K562 (cell line): ENCODE data around the gene CD164. TPM values are rescaled to one million over a fixed set of nuclear protein-coding genes. Genes with fewer than 3 reads are reported as not detected.

Source experiments
- ATAC-seq: fragments of 200-7000 bp; cut with Tn5 transposase; 3 replicates; pipeline ENCODE4 v1.9.1; 2020; ENCODE audit warnings: moderate library complexity
- BruUV-seq: library from RNA; stranded (reverse); fragments of 400-500 nt; replicated peaks from 2 replicates; lab custom pipeline; 2021; lab: Mats Ljungman, UMichigan
- CTCF ChIA-PET: fragments of 300-600 bp; formaldehyde crosslinking; extraction: SDS; loops from one replicate; lab custom pipeline; 2021; ENCODE audit warnings: low intra/inter-chr PET ratio; lab: Yijun Ruan, JAX
- POLR2A ChIA-PET: fragments of 300-600, 350-650 bp; sonication (Branson Sonifier 250); formaldehyde crosslinking; extraction: SDS; loops from one replicate; lab custom pipeline; 2021; ENCODE audit warnings: antibody characterized with exemption, inconsistent platforms; lab: Yijun Ruan, JAX
- DNase-seq, 4 experiments: peaks; one replicate each; pipeline versions ENCODE4 v3.0.0 to v3.0.0-alpha.2; 2011 to 2018; ENCODE audit warnings: low spot score in 3 of 4, mixed read lengths in 3 of 4; ENCODE audit errors: extremely low read depth in 1 of 4
- FAIRE-seq: peaks from 2 replicates; lab custom pipeline; 2011; peaks lifted over from hg19 to GRCh38; lab: Jason Lieb, UNC
- H2AFZ ChIP-seq: 2 replicates; pipeline ENCODE4 v1.6.0; 2011; ENCODE audit warnings: low read depth, low read length, control low read depth, inconsistent platforms
- H3K27ac ChIP-seq: fragments of 200-600 bp; 3 replicates; pipeline ENCODE4 v1.8.0; 2011; ENCODE audit warnings: low read depth, mild to moderate bottlenecking, control low read depth, inconsistent platforms, low read length, moderate library complexity, mixed read lengths; ENCODE audit errors: extremely low read depth
- H3K27me3 ChIP-seq, 2 experiments: fragments of 300-600 bp in 1 of 2; 2 replicates in 1 of 2; 3 replicates in 1 of 2; pipeline versions ENCODE4 v1.6.0 to v1.8.0; 2011; ENCODE audit warnings: inconsistent platforms in 2 of 2, low read length in 2 of 2, mild to moderate bottlenecking in 1 of 2, mixed read lengths in 1 of 2, moderate library complexity in 1 of 2; ENCODE audit not compliant: control insufficient read depth in 2 of 2, insufficient read depth in 2 of 2
- H3K36me3 ChIP-seq: fragments of 300-600 bp; 3 replicates; pipeline ENCODE4 v1.8.0; 2011; ENCODE audit warnings: mild to moderate bottlenecking, low read length, inconsistent platforms; ENCODE audit not compliant: control insufficient read depth, insufficient read depth
- H3K4me1 ChIP-seq, 2 experiments: fragments of 200-600 bp in 1 of 2; replicated peaks in 1 of 2; 2 replicates in 1 of 2; 3 replicates in 1 of 2; pipeline versions ENCODE4 v1.5.1 to v1.8.0; 2011; ENCODE audit warnings: inconsistent platforms in 2 of 2, low read length in 2 of 2, mild to moderate bottlenecking in 1 of 2, mixed read lengths in 1 of 2, moderate library complexity in 1 of 2; ENCODE audit not compliant: control insufficient read depth in 2 of 2, insufficient read depth in 2 of 2
- H3K4me2 ChIP-seq: 2 replicates; pipeline ENCODE4 v1.6.1; 2011; ENCODE audit warnings: low read length, control low read depth, inconsistent platforms, mixed read lengths; ENCODE audit not compliant: insufficient read depth
- H3K4me3 ChIP-seq: fragments of 200-600 bp; sonication (generic), shearing (Covaris generic); 2 replicates; pipeline ENCODE4 v1.5.1; 2016; ENCODE audit warnings: control low read depth, inconsistent platforms
- H3K79me2 ChIP-seq: fragments of 200-600 bp; 3 replicates; pipeline ENCODE4 v1.8.0; 2011; ENCODE audit warnings: low read length, inconsistent platforms; ENCODE audit not compliant: control insufficient read depth, insufficient read depth
- H3K9ac ChIP-seq, 2 experiments: 2 replicates each; pipeline versions ENCODE4 v1.6.0 to v1.6.1; 2011; ENCODE audit warnings: low read depth in 2 of 2, low read length in 2 of 2, control low read depth in 1 of 2, inconsistent platforms in 1 of 2, mild to moderate bottlenecking in 1 of 2, mixed read lengths in 1 of 2; ENCODE audit not compliant: insufficient read depth in 1 of 2
- H3K9me1 ChIP-seq: one replicate; pipeline ENCODE4 v1.6.0; 2011; ENCODE audit warnings: inconsistent platforms, mild to moderate bottlenecking, low read length, moderate library complexity; ENCODE audit not compliant: control insufficient read depth, insufficient read depth
- H3K9me3 ChIP-seq: replicated peaks from 2 replicates; pipeline ENCODE4 v1.5.1; 2011; ENCODE audit warnings: low read depth, low read length, inconsistent platforms; ENCODE audit not compliant: control insufficient read depth, insufficient read depth
- H4K20me1 ChIP-seq: replicated peaks from 2 replicates; pipeline ENCODE4 v1.6.1; 2011; ENCODE audit warnings: low read length, inconsistent platforms, mixed read lengths; ENCODE audit not compliant: control insufficient read depth, insufficient read depth
- BHLHE40 ChIP-seq: IDR thresholded peaks from 2 replicates; pipeline ENCODE4 v1.6.1; 2011; ENCODE audit warnings: low read length, improper control_type of control experiment
- HDAC2 ChIP-seq: fragments of 450-650 bp; IDR thresholded peaks from 2 replicates; pipeline ENCODE4 v1.6.1; 2016; ENCODE audit warnings: mild to moderate bottlenecking
- MCM2 ChIP-seq: fragments of 450-650 bp; IDR thresholded peaks from 2 replicates; pipeline ENCODE4 v1.6.1; 2017; ENCODE audit warnings: low read depth, mild to moderate bottlenecking
- NFATC3 ChIP-seq: fragments of 450-650 bp; IDR thresholded peaks from 2 replicates; pipeline ENCODE4 v1.6.1; 2017; ENCODE audit warnings: mild to moderate bottlenecking
- PHTF2 ChIP-seq: fragments of 250-450 bp; sonication (Bioruptor Pico); IDR thresholded peaks from 2 replicates; pipeline ENCODE4 v1.5.0; 2021; ENCODE audit warnings: mild to moderate bottlenecking
- RBM17 ChIP-seq: fragments of 200-400 bp; formaldehyde crosslinking; IDR thresholded peaks from 2 replicates; pipeline ENCODE4 v1.6.1; 2017; ENCODE audit warnings: low read depth, mild to moderate bottlenecking, low read length, borderline replicate concordance
- WGBS: fragments of 100-300 bp; shearing (Covaris generic); methylation state at CpG from one replicate; pipeline ENCODE4 v1.1.6; 2016; ENCODE audit warnings: low coverage, mixed read lengths; ENCODE audit not compliant: insufficient coverage; ENCODE audit errors: missing lambda C conversion rate; 5-methylcytosine and 5-hydroxymethylcytosine counted together
- in situ Hi-C: fragments of 300-500 bp; cut with MboI; formaldehyde crosslinking; loops from 4 replicates; pipeline ENCODE4 v1.15.0; 2018; ENCODE audit warnings: inconsistent platforms, mixed read lengths
- intact Hi-C: fragments of 100-400 bp; cut with micrococcal nuclease; formaldehyde crosslinking; loops from 2 replicates; pipeline ENCODE4 v1.14.2; 2022
- polyA plus RNA-seq, 8 experiments: library from polyadenylated mRNA; depleted of rRNA in 4 of 8; stranded (reverse) in 5 of 8; unstranded in 3 of 8; fragments of >200 nt; fragmentation: Nextera tagmentation in 2 of 8; fragmentation: Illumina TruSeq in 1 of 8; extraction: Ambion mirVana in 2 of 8; extraction: Trizol in 1 of 8; gene quantifications; 2 replicates each; pipeline versions ENCODE4 v1.2.1 to v1.2.3, GENCODE V29; 2011 to 2014; ENCODE audit warnings: inconsistent platforms in 1 of 8, missing spikeins in 1 of 8
- total RNA-seq, 7 experiments: library from RNA; depleted of rRNA in 6 of 7; stranded (reverse); fragments of >200 nt in 6 of 7; fragmentation: Illumina TruSeq in 2 of 7; extraction: Trizol in 2 of 7; gene quantifications; 2 replicates each; pipeline versions ENCODE4 v1.2.1 to v1.2.3, GENCODE V29; 2011 to 2021; ENCODE audit warnings: low replicate concordance in 1 of 7
- TF ChIP-seq, protein P1 (sequence below): IDR thresholded peaks from 2 replicates; pipeline ENCODE4 v1.6.1; 2011; ENCODE audit not compliant: insufficient read length; ENCODE audit errors: extremely low read depth
- TF ChIP-seq, protein P2 (sequence below): fragments of 250-450 bp; sonication (Bioruptor Pico); IDR thresholded peaks from 2 replicates; pipeline ENCODE4 v1.4.0; 2020

The CD164 gene
- total and polyA plus RNA-seq, 9 of the 15 experiments (the other 6 are each of a cell fraction or from before 2014, with no cell fraction given): 79.5 to 317 (median 165) TPM

DNA sequence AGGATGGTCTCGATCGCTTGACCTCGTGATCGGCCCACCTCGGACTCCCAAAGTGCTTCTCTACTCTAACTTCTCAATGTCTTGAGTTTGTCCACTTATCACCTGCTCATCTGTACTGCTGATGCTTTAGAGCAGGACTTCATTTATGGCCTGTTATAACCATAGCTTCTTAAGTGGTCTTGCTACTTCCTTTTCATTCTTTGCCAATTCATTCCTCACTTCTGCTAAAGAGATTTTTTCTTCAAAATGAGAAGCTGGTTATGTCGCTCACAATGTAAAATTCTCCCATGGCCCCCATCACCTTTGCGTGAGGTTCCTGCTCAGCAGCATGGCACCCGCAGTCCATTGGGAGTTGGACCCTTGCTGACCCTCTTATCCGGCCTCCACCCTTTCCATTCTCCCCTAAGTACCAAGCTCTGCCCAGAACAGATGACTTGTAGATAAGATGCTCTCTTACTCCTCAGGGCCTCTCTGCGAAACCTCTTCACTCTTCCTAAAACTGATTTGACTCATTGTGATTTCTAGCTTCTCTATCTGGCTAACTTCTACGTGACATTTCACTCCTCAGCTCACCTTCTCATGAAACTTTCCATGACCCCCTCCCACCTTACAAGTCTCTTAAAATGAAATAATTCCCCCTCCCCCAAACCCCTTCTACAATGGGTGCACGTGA is 13.9 kb upstream of the CD164 start:
- H3K27me3 ChIP-seq: no peaks in the 10 kb centered on the region; a peak in 1 of 5 replicates
- H3K36me3 ChIP-seq: no peaks in the 10 kb centered on the region
- intact Hi-C loops: loop anchor here (10.0 kb wide), 1 partner anchor 481 kb away; no protein-coding TSS in a partner anchor
- no peaks in the 10 kb centered on the region for H3K79me2 ChIP-seq
- no peaks in the 10 kb centered on the region for H3K9me3 ChIP-seq
- FAIRE-seq: no peak
- H3K9me1 ChIP-seq: no peaks in the 10 kb centered on the region
- 60% methylated on average over 12 of the region's 12 CpGs for WGBS
- H3K9ac ChIP-seq: no peak overlapping the region
- no peak overlapping the region for H3K4me3 ChIP-seq
- ATAC-seq: no peak
- H4K20me1 ChIP-seq: no peaks in the 10 kb centered on the region
- H2AFZ ChIP-seq: no peak overlapping the region
- DNase-seq: no peak
- TF ChIP-seq, protein P1, sequence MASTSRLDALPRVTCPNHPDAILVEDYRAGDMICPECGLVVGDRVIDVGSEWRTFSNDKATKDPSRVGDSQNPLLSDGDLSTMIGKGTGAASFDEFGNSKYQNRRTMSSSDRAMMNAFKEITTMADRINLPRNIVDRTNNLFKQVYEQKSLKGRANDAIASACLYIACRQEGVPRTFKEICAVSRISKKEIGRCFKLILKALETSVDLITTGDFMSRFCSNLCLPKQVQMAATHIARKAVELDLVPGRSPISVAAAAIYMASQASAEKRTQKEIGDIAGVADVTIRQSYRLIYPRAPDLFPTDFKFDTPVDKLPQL: no peak
- TF ChIP-seq PHTF2 (CRISPR knock-in tag) (no peak), RBM17 (no peak), HDAC2 (no peak), MCM2 (no peak), BHLHE40 (no peak), NFATC3 (no peak)
- TF ChIP-seq, protein P2, sequence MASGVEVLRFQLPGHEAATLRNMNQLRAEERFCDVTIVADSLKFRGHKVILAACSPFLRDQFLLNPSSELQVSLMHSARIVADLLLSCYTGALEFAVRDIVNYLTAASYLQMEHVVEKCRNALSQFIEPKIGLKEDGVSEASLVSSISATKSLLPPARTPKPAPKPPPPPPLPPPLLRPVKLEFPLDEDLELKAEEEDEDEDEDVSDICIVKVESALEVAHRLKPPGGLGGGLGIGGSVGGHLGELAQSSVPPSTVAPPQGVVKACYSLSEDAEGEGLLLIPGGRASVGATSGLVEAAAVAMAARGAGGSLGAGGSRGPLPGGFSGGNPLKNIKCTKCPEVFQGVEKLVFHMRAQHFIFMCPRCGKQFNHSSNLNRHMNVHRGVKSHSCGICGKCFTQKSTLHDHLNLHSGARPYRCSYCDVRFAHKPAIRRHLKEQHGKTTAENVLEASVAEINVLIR (CRISPR knock-in tag): no peak
- in situ Hi-C loops: no loop called here
- H3K4me2 ChIP-seq: no peak overlapping the region
- no peak overlapping the region for H3K27ac ChIP-seq
- ChIA-PET POLR2A (interaction anchor here (1.3 kb wide), 1 partner anchor 13 kb away, joined by 3 read pairs; the partner anchor contains the start of gene CD164), CTCF (interaction anchor here (1.2 to 2.7 kb wide), 2 partner anchors 208 to 853 kb away, joined by 4 to 23 read pairs; no protein-coding TSS in a partner anchor)
- BruUV-seq: no TSS peak
- H3K4me1 ChIP-seq: peaks cover 0 to 11% of the 10 kb centered on the region in 2 experiments; a peak in 4 of 5 replicates
